Fibroblast of skin of left biceps (primary cell): ENCODE measurements around the gene CACNA1F.
A peak's percentile ranks its signal among the peaks of the same experiment; 100 is the strongest.

ENCODE experiments used
- DNase-seq, 2 experiments: peaks; one replicate each; pipeline ENCODE4 v3.0.0-alpha.2; 2013; ENCODE audit warnings: low read depth in 2 of 2

Gene CACNA1F

DNA sequence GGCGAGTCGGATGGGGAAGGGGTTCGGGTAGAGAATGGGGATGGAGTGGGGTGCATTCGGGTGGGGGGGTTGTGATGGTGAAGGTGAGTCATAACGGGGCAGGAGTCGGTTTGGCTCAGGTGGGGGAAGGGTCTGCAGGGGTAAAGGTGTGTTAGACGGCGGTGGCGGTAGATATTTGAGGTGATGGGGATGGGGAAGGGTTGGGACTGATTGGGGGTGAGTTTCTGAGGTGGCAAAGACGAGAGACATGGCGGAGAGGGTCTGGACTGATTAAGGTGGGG lies 33.9 kb downstream of the CACNA1F start:
- DNase-seq: no peak

DNA sequence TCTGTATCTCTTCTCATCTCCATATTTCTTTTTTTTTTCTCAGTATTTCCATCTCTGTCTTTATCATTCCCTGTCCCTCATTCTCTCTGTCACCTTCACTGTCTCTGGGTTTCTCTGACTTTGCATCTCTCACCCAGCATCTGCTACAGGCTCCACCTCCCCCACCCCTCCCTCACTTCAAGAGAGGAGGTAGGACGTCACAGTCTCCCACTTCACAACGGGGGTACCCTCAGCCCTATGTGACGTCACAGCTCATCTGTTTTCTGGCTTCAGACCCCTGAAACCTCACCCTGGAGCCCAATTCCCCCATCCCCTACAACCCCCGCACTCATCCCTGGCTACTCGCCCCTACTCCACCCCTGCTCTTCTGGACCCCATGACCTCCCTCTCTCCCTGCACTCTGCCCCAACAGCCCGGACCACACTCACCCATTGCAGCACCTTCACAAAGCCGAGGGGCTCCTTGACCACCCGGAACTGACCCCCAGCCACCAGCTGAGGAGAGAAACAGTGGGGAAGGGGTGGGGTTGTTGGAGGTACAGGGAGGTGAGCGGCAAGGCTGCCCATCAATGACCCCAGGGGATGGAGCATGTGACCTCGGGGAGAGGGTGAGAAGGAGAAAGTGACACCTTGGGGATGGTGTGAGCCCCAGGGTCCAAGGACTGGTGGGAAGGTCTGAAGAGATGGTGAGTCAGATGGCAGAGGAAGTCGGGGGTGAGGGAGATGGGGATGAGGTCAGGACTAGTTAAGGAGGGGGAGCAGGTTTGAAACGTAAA lies 34.4 kb downstream of the CACNA1F start:
- no peak for DNase-seq

DNA sequence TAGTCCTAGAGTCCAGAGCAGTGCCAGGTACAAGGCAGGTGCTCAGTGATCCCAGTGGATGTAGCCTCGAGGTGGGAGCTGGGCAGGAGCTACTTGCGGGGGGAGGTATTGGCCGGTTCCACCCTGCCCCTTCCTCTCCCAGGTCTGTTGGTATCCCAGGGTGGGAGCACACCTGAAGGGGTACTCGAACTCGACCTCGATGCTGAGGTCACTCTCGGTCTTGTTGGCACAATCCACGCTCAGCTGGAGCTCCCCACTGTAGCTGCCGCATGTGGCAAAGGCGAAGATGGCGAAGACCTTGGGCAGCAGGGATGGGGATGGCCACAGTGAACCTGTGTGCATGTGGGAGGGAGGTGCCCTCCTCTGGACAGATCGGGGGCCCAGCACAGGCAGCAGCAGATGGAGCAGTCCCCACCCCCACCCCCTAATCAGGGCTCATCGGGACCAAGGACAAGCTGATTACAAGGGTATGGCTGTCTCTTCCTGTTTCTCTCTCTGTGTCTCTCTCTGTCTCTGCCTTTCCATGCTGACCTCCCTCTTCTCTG lies 35.5 kb downstream of the CACNA1F start:
- DNase-seq: no peak

DNA sequence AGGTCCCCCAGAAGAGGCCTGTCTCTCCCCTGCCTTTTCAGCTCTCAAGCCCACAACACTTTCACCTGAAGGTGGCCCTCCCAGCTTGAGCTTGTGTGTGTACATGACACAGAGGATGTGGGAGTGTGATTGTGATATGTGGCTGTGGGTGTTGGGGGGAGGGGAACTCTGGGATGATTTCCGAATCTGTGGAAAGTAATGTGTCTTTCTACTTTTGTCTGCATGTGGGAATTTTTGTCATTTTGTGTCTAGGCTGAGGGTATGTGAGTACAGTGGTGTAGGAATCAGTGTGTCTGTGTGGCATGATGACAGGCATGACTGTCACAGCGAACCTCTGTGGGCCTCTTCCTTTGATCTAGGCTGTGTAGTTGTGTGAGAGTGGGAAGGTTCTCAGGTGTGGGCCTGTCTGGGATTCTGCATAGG lies 39.6 kb downstream of the CACNA1F start:
- DNase-seq: no peak

DNA sequence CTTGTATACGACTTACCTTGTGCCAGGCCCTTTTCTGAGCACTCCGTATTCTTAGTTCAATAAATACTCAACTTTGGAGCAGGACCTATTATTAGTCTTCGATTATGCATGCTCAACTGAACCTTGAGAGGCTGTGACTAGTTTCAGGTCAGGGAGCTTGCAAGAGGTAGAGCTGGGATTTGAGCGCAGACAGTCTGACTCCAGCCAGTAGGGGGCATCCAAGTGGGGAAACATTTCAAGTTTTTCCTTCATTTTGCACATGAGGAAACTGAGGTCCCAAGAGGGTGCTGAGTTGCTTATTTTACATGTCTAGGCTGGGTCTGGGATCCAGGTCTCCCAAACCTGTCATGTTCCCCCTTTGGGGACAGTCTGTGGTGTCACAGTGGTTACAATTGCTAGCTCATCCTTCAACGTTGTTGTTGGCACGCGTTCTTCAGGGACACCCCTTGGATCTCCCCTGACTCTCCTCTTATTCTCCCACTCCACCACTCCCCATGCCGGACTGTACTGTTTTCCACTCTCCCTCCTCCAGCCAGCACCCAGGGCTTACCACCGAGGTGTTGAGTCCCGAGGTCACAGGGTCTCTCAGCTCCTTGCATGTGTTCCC lies 40.3 kb downstream of the CACNA1F start:
- DNase-seq: no peak

DNA sequence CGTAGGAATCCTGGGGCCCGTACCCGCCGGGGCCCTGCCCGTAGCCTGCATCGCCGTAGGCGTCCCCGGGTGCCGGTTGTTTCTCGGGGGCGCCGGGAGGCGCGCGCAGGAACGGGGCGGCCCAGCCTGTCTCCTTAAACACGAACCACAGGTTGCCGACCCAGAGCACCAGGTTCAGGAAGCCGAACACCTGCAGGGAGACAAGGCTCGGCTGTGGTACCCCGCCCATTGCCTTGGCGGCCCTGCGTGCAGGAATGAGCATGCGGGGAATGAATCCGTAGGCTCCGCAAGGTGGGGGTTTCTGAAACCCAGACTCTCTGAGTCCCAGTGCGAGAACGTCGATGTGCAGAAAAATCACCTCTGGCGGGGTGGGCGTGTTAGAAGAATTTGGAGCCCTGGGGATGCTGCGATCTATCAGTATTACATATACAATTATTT lies 41.5 kb downstream of the CACNA1F start:
- DNase-seq: no peak

DNA sequence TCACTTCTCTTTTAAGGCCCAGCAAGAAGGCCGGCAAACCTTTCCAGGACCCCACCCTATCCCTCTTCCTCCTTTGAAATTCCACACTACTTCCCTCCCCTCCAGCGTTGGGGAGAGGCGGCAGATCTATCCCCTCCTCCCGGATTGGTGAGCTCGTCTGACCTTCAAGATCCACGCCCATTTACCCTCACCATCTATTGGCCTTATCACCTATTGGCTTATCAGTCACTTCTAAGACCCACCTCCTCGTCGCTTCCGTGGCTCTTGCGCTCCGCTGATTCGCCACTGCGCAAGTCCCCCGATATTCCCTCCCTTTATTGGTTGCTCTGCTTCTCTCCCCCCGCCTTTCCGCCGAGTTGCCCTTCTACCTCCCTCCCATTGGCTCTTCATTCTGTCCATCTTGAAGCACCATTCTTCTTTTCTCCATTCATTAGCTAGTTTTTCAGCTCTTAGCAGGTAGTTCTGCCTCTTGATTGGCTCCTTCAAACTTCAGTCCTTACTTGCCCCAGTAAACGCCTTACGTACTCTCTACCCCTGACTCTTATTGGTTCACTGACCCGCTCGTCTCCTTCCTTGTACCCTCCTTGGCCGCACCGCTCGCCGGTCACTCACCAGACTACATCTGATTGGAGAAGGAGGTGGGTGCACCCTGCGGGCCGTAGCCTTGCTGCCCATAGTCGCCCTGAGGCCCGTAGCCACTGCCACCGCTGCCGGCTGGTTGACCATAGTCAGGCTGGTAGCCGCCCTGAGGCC lies 42.1 kb downstream of the CACNA1F start:
- DNase-seq: peak; percentile 98 to 99

DNA sequence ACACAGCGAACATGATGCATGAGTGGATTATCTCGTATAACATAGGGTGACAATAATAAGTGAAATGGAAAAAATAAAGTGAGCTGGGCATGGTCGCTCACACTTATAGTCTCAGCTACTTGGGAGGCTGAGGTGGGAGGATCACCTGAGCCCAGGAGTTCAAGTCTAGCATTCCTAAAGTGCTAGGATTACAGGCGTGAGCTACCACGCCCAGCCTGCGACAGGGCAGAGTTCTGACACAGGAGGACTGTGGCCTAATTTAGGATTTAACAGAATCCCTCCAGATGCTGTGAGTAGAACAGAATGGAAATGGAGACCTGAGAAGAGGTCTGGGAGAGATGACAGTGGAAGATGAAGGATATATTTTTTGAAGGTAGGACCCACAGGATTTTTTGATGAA lies 43.5 kb downstream of the CACNA1F start:
- DNase-seq: no peak

DNA sequence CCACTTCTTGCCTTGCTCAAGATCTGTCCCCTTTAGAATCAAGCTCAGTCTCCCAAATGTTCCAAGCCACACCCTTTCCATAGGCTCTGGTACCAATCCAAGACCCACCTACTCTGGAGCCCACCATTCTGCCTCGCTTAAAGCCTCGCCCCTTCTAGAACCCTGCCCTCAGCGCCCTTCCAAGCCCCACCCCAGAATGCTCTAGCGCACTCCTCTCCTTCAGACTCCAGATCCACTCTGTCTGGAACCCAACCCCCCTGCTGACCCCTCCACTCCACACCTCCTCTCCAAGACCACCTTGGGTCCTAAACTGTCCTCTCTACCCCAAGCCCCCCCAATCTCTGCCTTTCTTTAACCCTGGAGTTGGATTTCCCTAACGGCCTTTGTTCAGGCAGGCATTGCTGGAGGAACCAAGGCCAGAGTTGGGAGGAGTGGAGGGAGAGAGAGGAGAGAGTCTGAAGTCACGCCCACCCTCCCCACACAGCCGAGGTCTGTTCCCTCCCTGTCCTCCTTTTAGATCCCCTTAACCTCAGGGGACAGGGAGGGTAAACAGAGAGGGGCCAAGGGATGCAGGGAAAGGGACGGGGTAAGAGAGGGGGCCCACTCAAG lies 44.6 kb downstream of the CACNA1F start:
- no peak for DNase-seq

DNA sequence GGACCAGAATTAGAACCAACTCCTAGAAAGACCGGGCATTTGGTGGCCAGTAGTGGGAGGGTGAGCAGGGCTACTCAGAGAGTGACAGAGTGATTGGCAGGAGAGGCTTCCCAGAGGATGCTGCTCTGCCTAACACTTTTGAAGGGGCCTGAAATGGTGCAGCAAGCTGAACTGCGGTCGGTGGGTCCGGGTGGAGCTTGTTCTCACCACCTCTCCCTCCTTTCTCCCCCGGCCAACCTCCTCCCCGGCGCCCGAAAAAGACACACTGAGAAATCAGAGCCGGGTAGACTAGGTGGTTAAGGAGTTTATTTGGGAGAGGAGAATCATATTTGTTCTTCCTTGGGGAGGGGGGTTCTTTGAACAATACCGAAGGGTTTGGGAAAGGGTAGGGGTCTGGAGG lies 45.6 kb downstream of the CACNA1F start:
- no peak for DNase-seq

DNA sequence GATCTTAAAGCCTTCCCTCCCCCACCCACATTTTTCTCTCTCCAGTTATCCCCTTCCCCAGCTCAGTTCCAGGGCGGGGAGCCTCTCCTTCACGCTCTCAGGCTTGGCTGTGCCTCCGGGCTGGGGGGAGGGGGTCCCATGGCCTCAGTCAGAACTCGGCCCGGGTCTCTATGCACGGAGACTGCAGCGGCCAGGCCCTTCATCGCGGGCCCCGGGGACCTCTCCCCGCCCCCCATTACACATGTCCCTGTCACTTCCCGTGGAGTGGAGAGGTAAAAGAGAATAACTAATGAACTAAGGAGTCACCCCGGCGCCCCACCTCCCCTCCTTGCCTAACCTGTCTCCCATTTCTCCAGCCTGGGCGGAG lies 46.1 kb downstream of the CACNA1F start:
- no peak for DNase-seq

DNA sequence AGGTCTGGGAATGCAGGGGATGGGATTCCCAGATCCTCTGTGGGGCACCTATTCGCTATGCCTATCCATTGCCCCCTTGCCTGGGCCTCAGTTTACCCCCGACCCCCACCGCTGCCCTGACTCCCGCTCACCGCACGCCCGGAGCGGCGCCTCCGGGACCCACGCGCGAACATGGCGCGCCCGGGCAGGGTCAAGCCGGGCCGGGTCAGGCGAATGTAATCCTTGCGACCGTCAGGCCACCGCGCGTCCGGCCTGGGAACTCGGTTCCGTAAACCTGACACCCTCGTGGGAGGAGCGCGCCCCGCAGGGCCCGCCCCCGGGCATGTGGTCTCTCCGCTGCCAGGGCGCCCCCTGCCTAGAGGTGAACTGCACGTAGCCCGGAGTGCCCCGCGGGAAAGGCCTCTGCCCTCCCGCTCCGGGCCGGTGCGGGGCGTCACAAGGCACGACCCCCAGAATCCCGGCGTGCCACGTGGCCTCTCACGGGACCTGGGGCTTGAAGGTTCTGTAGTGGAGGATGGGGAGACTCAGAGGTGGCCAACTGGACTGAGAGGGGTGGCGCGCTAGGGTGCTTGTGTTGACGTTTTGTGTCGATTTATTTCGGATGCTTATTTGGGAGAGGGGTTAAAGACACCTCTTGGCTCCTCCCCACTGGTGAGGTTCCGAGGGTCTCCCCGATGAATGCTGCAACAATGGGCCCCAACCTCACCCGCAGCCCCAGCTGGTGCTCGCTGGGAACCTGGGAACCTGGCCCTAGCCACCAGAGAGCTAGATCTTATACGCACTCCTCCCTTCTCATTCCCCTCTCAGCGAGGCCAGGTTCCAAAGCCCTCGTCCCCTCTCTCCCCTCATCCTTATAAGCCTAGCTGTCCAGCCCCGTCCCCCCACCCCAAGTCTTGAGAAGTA lies 46.8 kb downstream of the CACNA1F start, which contains the start of gene PRICKLE3:
TSS of gene PRICKLE3 (minus strand) at position 249 of the 903 bp plus-strand sequence. CDS start at position 173, 76 bp downstream.
- no peak for DNase-seq

DNA sequence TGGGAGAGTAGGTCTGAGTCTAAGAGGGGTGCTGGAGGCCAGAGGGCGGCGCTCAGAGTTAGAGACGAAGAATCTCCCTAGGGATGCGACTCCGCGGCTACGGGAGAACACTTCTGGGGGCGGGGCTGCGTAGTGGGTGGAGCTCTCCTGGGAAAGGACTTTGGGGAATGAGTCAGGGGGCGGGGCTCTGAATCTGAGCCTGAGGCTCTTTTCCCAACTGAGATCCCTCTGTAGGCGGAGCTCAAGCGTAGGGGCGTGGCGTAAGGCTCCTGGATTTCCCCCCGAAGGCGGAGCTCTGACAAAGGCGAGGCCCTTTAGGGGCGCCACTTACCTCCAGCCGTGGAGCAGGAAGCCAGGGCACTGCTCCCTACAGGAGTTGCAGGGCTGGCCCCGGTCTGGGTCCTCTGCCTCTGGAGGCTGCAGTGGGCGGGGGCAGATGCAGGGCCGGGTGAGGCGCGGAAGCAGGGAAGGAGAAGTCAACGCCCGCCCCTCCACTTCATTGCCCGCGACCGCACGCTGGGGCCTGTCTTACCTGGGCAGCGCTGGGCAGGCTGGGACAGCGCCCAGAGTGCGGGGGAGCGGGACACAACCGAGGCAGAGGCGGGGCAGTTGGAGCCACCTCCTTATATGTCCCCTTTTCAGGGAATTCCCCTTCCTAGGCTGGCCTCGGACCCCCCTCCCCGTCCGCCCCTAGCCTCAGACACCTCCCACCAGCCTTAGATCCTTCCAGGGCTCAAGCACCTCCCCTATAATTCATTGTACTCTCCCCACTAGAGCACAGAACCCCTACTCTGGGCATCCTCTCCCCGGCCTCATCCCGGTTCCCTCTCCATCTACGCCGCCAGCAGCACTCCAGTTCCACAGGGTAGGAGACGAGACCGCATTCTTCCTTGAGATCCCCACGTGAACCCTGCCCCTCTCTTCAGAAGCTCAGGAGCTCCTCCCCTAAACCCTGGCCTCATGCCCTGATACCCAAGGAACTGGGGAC lies 48.6 kb downstream of the CACNA1F start:
- DNase-seq: peak in 1 of 2 experiments; percentile 59

DNA sequence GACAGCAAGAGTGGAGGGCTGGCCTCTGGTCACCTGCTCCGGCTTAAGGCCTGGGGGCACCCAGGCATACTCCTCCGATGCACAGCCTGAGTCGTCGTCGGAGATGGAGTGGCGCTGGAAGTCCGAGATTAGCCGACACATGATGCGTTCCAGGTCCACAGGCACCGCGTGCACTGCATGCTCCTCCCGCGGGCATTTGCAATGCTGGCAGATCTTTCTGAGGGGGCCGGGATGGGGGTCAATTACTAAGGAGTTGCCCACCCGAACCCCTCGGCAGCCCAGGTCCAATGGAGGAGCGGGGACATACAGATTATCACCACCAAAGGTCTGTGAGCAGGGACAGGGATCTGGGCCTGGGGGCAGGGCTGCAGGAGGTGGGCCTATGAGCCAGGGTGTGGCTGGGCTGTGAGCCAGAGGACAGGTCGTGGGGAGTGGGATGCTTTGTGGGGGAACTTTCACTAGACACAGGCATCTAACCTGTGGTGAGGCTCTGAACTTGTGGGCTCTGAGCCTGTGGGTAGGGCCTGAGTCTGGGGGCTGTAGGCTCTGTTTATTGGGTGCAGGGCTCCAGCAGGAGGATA lies 49.3 kb downstream of the CACNA1F start:
- no peak for DNase-seq

DNA sequence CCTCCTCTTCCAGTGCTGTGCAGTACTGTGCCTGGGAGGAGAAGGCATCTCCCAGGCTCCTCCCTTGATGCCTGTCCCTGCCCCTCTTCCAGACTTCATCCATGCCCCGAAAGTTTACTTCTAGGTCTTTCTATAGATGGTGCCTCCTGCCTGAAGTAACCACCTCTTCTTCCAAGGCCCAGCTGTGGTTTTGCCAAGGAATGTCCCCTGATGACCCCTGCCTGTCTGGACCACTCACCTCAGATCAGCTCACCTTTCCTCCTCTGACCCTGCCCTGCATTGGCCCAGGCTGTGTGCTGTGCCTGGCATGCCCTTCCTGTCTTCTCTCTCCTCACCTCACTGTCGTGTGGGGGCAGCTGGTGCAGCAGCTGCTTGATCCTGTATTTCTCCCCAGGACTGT lies 53.8 kb downstream of the CACNA1F start:
- no peak for DNase-seq

DNA sequence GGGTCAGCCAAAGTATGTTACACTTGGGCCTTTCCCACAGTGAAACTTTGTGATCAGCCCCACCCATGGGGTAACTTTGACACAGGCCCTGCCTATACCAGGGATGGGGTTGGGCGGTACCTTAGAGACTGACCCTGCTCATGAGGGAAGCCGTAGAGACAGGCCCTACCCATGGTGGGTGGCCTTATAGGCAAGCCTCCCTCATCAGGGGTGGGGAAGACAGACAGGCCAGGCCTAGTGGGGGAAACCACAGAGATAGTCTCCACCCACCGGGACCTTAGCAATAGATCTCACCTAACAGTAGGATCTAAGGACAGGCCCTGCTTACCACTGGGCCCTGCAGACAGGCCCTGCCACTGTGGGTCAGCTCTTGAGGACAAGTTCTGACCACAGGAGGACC lies 54.6 kb downstream of the CACNA1F start:
- no peak for DNase-seq

DNA sequence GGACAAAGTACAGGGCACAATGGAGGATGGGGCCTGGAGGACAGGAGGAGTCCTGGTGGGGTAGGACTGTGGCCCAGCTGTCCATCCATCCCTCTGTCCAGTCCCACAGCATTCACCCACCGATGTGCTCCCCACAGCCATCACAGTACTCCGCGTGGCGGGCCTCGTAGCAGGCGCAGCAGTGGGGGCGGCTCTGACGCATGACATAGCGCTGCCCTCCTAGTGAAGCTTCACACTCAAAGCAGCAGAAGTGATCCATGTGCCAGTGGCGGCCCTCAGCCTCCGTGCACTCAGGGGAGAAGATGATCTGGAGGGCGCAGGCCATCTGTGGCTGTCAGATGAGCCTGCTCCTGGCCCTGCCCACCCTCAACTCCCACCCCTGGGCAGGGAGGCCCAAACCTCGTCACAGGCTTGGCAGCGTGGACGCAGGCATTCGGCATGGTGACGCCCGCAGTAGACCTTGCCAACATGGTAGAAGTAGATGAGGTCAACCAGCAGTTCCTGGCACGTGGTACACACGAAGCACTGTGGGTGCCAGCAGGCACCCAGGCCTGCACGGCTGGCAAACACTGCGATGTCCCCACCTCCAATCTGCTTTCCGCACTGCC lies 55.2 kb downstream of the CACNA1F start:
- no peak for DNase-seq

DNA sequence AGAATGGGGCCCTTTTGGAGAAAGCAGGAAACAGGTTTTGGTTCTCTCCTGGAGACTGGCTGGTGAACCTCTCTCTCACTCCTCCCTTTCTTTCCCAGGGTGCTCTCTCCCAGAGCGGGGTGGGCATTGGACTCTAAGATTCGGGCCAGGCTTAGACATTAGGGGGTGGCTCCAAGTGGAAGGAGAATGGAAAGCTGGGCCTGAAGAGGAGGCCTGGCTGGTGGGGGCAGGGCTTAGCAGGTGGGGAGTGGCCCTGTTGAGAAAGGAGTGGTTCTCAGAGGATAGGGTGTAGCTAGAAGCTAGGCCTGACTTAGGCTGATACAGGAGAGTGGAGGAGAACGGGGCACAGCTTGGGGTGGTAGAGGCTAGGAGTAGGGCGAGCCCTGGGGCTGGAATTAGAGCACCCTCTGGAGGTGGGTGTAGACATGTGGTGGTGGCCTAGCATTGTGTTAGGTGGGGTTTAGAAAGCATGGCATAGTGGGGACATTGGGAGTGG lies 55.8 kb downstream of the CACNA1F start:
- DNase-seq: no peak
